Panc1 (cell line): ENCODE data around the gene RGS6.

Source experiments
- SIN3A ChIP-seq: IDR thresholded peaks from 2 replicates; pipeline ENCODE4 v1.6.1; 2012; ENCODE audit warnings: low read depth, mild to moderate bottlenecking, low read length, moderate library complexity, borderline replicate concordance; ENCODE audit not compliant: insufficient read depth
- TF ChIP-seq, protein P1 (sequence below): fragments of 450-650 bp; IDR thresholded peaks from 2 replicates; pipeline ENCODE4 v1.5.1; 2017; ENCODE audit warnings: mild to moderate bottlenecking

DNA sequence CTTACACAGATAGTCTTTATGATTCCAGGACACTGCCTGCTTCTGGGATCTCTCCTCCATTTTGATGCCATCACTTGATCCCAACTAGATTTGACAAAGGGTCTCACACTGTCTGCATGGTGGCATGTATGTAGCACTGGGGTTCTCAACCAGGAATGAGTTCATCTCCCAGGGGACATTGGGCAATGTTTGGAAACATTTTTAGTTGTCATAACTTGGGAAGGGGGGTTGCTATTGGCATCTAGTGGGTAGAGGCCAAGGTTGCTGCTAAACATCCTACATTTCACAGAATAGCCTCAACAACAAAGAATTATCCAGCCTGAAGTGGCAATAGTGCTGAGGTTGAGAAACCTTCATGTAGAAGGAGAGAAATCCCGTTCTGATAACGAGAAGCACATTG is 585.5 kb downstream of the RGS6 start:
- TF ChIP-seq, protein P1, sequence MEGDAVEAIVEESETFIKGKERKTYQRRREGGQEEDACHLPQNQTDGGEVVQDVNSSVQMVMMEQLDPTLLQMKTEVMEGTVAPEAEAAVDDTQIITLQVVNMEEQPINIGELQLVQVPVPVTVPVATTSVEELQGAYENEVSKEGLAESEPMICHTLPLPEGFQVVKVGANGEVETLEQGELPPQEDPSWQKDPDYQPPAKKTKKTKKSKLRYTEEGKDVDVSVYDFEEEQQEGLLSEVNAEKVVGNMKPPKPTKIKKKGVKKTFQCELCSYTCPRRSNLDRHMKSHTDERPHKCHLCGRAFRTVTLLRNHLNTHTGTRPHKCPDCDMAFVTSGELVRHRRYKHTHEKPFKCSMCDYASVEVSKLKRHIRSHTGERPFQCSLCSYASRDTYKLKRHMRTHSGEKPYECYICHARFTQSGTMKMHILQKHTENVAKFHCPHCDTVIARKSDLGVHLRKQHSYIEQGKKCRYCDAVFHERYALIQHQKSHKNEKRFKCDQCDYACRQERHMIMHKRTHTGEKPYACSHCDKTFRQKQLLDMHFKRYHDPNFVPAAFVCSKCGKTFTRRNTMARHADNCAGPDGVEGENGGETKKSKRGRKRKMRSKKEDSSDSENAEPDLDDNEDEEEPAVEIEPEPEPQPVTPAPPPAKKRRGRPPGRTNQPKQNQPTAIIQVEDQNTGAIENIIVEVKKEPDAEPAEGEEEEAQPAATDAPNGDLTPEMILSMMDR = no peak
- no peak for TF ChIP-seq SIN3A
